Keratinocyte (primary cell): Measurements from ENCODE around the gene INSR. TPM values are rescaled to one million over a fixed set of nuclear protein-coding genes. Genes with fewer than 3 reads are reported as not detected.

Source experiments
- DNase-seq: peaks from one replicate; pipeline ENCODE4 v3.0.0-alpha.2; 2011; ENCODE audit warnings: low read depth, missing footprints, low spot score
- FAIRE-seq: peaks from 2 replicates; lab custom pipeline; 2011; peaks lifted over from hg19 to GRCh38; lab: Jason Lieb, UNC
- H2AFZ ChIP-seq: 2 replicates; pipeline ENCODE4 v1.6.0; 2012; ENCODE audit warnings: low read length, control low read depth, inconsistent platforms; ENCODE audit not compliant: control insufficient read depth
- H3K27ac ChIP-seq: 2 replicates; pipeline ENCODE4 v1.5.1; 2011; ENCODE audit warnings: low read length; ENCODE audit not compliant: control insufficient read depth, insufficient read depth
- H3K27me3 ChIP-seq: 3 replicates; pipeline ENCODE4 v1.6.0; 2011; ENCODE audit warnings: low read length; ENCODE audit not compliant: control insufficient read depth, insufficient read depth; ENCODE audit errors: extremely low read depth
- H3K36me3 ChIP-seq, 2 experiments: 2 replicates in 1 of 2; 3 replicates in 1 of 2; pipeline ENCODE4 v1.5.1; 2011; ENCODE audit warnings: low read length in 2 of 2, mild to moderate bottlenecking in 1 of 2; ENCODE audit not compliant: control insufficient read depth in 2 of 2, insufficient read depth in 2 of 2; ENCODE audit errors: extremely low read depth in 1 of 2
- H3K4me1 ChIP-seq: 3 replicates; pipeline ENCODE4 v1.5.1; 2011; ENCODE audit warnings: low read length; ENCODE audit not compliant: control insufficient read depth, insufficient read depth; ENCODE audit errors: extremely low read depth
- H3K4me2 ChIP-seq: 3 replicates; pipeline ENCODE4 v1.6.0; 2011; ENCODE audit warnings: low read depth, low read length; ENCODE audit not compliant: control insufficient read depth, insufficient read depth; ENCODE audit errors: extremely low read depth
- H3K4me3 ChIP-seq, 3 experiments: fragments of 200-600 bp in 1 of 3; sonication (generic) in 1 of 3; 2 replicates in 2 of 3; 3 replicates in 1 of 3; pipeline ENCODE4 v1.5.1; 2011 to 2016; ENCODE audit warnings: low read length in 3 of 3, mild to moderate bottlenecking in 3 of 3, control low read depth in 2 of 3, inconsistent platforms in 1 of 3, low read depth in 1 of 3, mixed read lengths in 1 of 3, mixed run types in 1 of 3, moderate library complexity in 1 of 3; ENCODE audit not compliant: control insufficient read depth in 2 of 3, insufficient read depth in 2 of 3; ENCODE audit errors: extremely low read depth in 1 of 3
- H3K79me2 ChIP-seq: 2 replicates; pipeline ENCODE4 v1.6.0; 2012; ENCODE audit warnings: low read length; ENCODE audit not compliant: control insufficient read depth, insufficient read depth
- H3K9ac ChIP-seq: 3 replicates; pipeline ENCODE4 v1.6.0; 2011; ENCODE audit warnings: low read length; ENCODE audit not compliant: control insufficient read depth, insufficient read depth; ENCODE audit errors: extremely low read depth
- H3K9me1 ChIP-seq: 3 replicates; pipeline ENCODE4 v1.6.0; 2011; ENCODE audit warnings: low read length; ENCODE audit not compliant: control insufficient read depth, insufficient read depth; ENCODE audit errors: extremely low read depth
- H3K9me3 ChIP-seq: 2 replicates; pipeline ENCODE4 v1.5.1; 2012; ENCODE audit warnings: low read depth, low read length; ENCODE audit not compliant: control insufficient read depth
- H4K20me1 ChIP-seq: 3 replicates; pipeline ENCODE4 v1.6.0; 2011; ENCODE audit warnings: low read length; ENCODE audit not compliant: control insufficient read depth, insufficient read depth; ENCODE audit errors: extremely low read depth
- EZH2 ChIP-seq: IDR thresholded peaks from one replicate; pipeline ENCODE4 v1.6.1; 2012; ENCODE audit warnings: inconsistent platforms, mild to moderate bottlenecking, low read length, moderate library complexity
- dilution Hi-C: fragments of 300-500 bp; cut with MboI; formaldehyde crosslinking; loops from one replicate; pipeline ENCODE4 v1.7.0; 2020; ENCODE audit warnings: low sequenced_read_pairs; ENCODE audit not compliant: extremely low pct_ligation_motif_present
- polyA plus RNA-seq, 5 experiments: library from polyadenylated mRNA; depleted of rRNA in 3 of 5; stranded (reverse) in 3 of 5; stranded (forward) in 1 of 5; unstranded in 1 of 5; fragments of >200 nt; gene quantifications; 1 replicate in 1 of 5; 2 replicates in 3 of 5; 3 replicates in 1 of 5; pipeline versions ENCODE4 v1.2.1 to v1.2.3, GENCODE V29; 2011 to 2012; ENCODE audit warnings: missing spikeins in 2 of 5, low read depth in 1 of 5, low replicate concordance in 1 of 5
- TF ChIP-seq, protein P1 (sequence below), 3 experiments: IDR thresholded peaks in 1 of 3; conservative IDR thresholded peaks in 1 of 3; optimal IDR thresholded peaks in 1 of 3; 2 replicates in 2 of 3; 3 replicates in 1 of 3; pipeline versions ENCODE3 to v1.5.1; 2011; ENCODE audit warnings: low read length in 3 of 3, mild to moderate bottlenecking in 3 of 3, moderate library complexity in 2 of 3, control low read depth in 1 of 3, inconsistent platforms in 1 of 3; ENCODE audit not compliant: insufficient read depth in 2 of 3; ENCODE audit errors: extremely low read depth in 1 of 3

INSR gene
- polyA plus RNA-seq, 1 donor (not counting 4 experiments of a cell fraction or from before 2014, with no cell fraction given) = 1.2 TPM

DNA sequence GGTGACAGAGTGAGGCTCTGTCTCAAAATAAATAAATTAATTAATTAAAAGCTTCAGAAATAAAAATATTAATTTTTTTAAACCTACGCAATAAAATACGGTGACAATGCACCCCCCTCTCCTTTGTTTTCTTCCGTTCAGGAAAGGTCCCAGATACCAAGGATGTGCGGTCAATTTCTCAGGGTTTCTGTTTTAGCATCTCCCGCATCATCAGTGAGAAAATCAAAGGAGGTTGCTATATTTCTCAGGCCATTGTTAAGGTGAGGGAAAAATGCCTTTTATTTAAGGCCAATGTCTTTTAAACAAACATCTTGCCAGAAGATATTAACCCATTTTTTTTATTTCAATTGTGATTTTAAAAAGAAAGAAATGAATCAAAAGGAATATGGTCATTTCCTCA is 111.7 kb downstream of the INSR start:
- Histone ChIP-seq H3K4me3 (no peak overlapping the region), H3K9me3 (no peaks in the 10 kb centered on the region), H3K9me1 (no peaks in the 10 kb centered on the region), H4K20me1 (no peaks in the 10 kb centered on the region), H3K27me3 (no peaks in the 10 kb centered on the region), H3K4me2 (no peak overlapping the region), H2AFZ (no peak overlapping the region), H3K27ac (no peak overlapping the region), H3K36me3 (no peaks in the 10 kb centered on the region), H3K4me1 (no peaks in the 10 kb centered on the region), H3K79me2 (no peaks in the 10 kb centered on the region), H3K9ac (no peak overlapping the region)
- FAIRE-seq (no peak), DNase-seq (no peak)
- TF ChIP-seq EZH2 = no peak
- TF ChIP-seq, protein P1, sequence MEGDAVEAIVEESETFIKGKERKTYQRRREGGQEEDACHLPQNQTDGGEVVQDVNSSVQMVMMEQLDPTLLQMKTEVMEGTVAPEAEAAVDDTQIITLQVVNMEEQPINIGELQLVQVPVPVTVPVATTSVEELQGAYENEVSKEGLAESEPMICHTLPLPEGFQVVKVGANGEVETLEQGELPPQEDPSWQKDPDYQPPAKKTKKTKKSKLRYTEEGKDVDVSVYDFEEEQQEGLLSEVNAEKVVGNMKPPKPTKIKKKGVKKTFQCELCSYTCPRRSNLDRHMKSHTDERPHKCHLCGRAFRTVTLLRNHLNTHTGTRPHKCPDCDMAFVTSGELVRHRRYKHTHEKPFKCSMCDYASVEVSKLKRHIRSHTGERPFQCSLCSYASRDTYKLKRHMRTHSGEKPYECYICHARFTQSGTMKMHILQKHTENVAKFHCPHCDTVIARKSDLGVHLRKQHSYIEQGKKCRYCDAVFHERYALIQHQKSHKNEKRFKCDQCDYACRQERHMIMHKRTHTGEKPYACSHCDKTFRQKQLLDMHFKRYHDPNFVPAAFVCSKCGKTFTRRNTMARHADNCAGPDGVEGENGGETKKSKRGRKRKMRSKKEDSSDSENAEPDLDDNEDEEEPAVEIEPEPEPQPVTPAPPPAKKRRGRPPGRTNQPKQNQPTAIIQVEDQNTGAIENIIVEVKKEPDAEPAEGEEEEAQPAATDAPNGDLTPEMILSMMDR (optimal IDR thresholded peaks at IDR 0.05 in 1 of 3, IDR thresholded peaks at IDR 0.05 in 1 of 3, conservative IDR thresholded peaks at IDR 0.05 in 1 of 3; ENCODE audit: extremely low read depth in 1 of 3, insufficient read depth in 2 of 3, low read length in 3 of 3) = no peak
- dilution Hi-C loops = no loop called here

DNA sequence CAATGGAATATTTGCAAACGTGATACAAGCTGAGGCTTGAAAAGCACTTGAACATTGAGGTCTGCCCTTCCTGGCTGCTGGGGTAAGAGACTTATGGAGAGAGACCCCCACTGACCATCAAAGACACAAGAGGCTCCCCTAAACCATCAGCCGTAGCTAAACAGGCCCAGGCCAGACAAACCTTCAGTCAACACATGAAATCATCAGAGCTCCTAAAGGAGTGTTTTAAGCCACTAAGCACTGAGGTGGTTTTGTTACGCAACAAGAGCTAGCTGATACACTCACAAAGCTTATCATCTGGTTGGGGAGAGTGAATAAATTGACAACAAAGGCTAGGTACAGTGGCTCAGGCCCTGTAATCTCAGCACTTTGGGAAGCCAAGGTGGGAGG is 114.3 kb downstream of the INSR start:
- Histone ChIP-seq H3K36me3 (no peaks in the 10 kb centered on the region), H3K4me2 (no peak overlapping the region), H3K9me3 (no peaks in the 10 kb centered on the region), H2AFZ (no peak overlapping the region), H3K27ac (no peak overlapping the region), H4K20me1 (no peaks in the 10 kb centered on the region), H3K79me2 (no peaks in the 10 kb centered on the region), H3K9me1 (no peaks in the 10 kb centered on the region), H3K27me3 (no peaks in the 10 kb centered on the region), H3K4me1 (no peaks in the 10 kb centered on the region), H3K9ac (no peak overlapping the region), H3K4me3 (no peak overlapping the region)
- no peak for DNase-seq
- no peak for FAIRE-seq
- TF ChIP-seq EZH2 = no peak
- TF ChIP-seq, protein P1 (optimal IDR thresholded peaks at IDR 0.05 in 1 of 3, IDR thresholded peaks at IDR 0.05 in 1 of 3, conservative IDR thresholded peaks at IDR 0.05 in 1 of 3; ENCODE audit: extremely low read depth in 1 of 3, insufficient read depth in 2 of 3, low read length in 3 of 3) = no peak
- dilution Hi-C loops = no loop called here
